Activated naive CD4-positive, alpha-beta T cell (primary cell): ENCODE data around the gene CENPM.

ENCODE experiments used
- DNase-seq, 4 experiments: peaks; one replicate each; lab custom pipeline; 2025; lab: John Stamatoyannopoulos, UW

The CENPM gene

GRCh38 chr22:41946629-41947423, at the start of gene CENPM:
TSS of gene CENPM (minus strand) at chr22:41947152. CDS start at chr22:41947076, 76 bp downstream.
- peak; percentile 75 to 85 (median 80) for DNase-seq

GRCh38 chr22:41995211-41995610, 48.3 kb upstream of the CENPM start:
- DNase-seq = no peak

- no peak for DNase-seq
Measured at GRCh38 chr22:41992496-41992895, 45.5 kb upstream of the CENPM start.

- no peak for DNase-seq
Measured at GRCh38 chr22:41991111-41991510, 44.2 kb upstream of the CENPM start.

GRCh38 chr22:41989246-41989645, 42.3 kb upstream of the CENPM start:
- DNase-seq = no peak

- DNase-seq = no peak
Measured at GRCh38 chr22:41987276-41987675, 40.3 kb upstream of the CENPM start.

GRCh38 chr22:41983513-41984405, 36.8 kb upstream of the CENPM start:
- no peak for DNase-seq

GRCh38 chr22:41982865-41983264, 35.9 kb upstream of the CENPM start:
- no peak for DNase-seq

- no peak for DNase-seq
Measured at GRCh38 chr22:41979423-41980250, 32.7 kb upstream of the CENPM start.

GRCh38 chr22:41978732-41979131, 31.8 kb upstream of the CENPM start:
- DNase-seq = no peak

- DNase-seq = no peak
Measured at GRCh38 chr22:41976961-41977566, 30.1 kb upstream of the CENPM start.

- DNase-seq = peak in 2 of 4 experiments; percentile 10 to 41
Measured at GRCh38 chr22:41976070-41976901, 29.3 kb upstream of the CENPM start.

- no peak for DNase-seq
Measured at GRCh38 chr22:41975299-41976069, 28.5 kb upstream of the CENPM start.

GRCh38 chr22:41974691-41975290, 27.8 kb upstream of the CENPM start:
- DNase-seq = no peak

GRCh38 chr22:41971431-41971830, 24.5 kb upstream of the CENPM start:
- no peak for DNase-seq

- DNase-seq = no peak
Measured at GRCh38 chr22:41970601-41971000, 23.6 kb upstream of the CENPM start.

GRCh38 chr22:41969110-41969646, 22.2 kb upstream of the CENPM start, which contains the start of gene SEPTIN3:
TSS of gene SEPTIN3 (plus strand) at chr22:41969443. CDS start at chr22:41971493, 2,050 bp downstream.
- DNase-seq = no peak

- DNase-seq = no peak
Measured at GRCh38 chr22:41968601-41969000, 21.6 kb upstream of the CENPM start.

GRCh38 chr22:41966607-41967240, 19.8 kb upstream of the CENPM start:
- no peak for DNase-seq
